Activated T-cell treated with anti-CD3 and anti-CD28 coated beads, Interleukin-2, amount 50 U/mL, for 48 hours (primary cell): ENCODE data around the gene PPME1.

Experiments
- DNase-seq, 2 experiments: peaks; one replicate each; pipeline ENCODE4 v3.0.0-alpha.2; 2020

Gene PPME1

GRCh38 chr11:74162681-74163467, 8.2 kb upstream of the PPME1 start:
- no peak for DNase-seq

GRCh38 chr11:74168838-74169237, 2.3 kb upstream of the PPME1 start:
- DNase-seq: no peak

GRCh38 chr11:74169738-74170458, 1.2 kb upstream of the PPME1 start:
- DNase-seq: no peak

GRCh38 chr11:74171630-74171968, 510 bp downstream of the PPME1 start:
- DNase-seq: no peak

- no peak for DNase-seq
These were observed 908 bp downstream of the PPME1 start for GRCh38 chr11:74171997-74172396.

- no peak for DNase-seq
These were observed 4.8 kb downstream of the PPME1 start for GRCh38 chr11:74175920-74176319.

GRCh38 chr11:74179234-74180052, 8.4 kb downstream of the PPME1 start:
- no peak for DNase-seq

- DNase-seq: no peak
These were observed 11.5 kb downstream of the PPME1 start for GRCh38 chr11:74182635-74183034.

GRCh38 chr11:74185285-74185684, 14.2 kb downstream of the PPME1 start:
- DNase-seq: no peak

- no peak for DNase-seq
These were observed 14.6 kb downstream of the PPME1 start for GRCh38 chr11:74185695-74186094.

GRCh38 chr11:74195828-74196227, 24.7 kb downstream of the PPME1 start:
- no peak for DNase-seq

- DNase-seq: no peak
These were observed 25.8 kb downstream of the PPME1 start for GRCh38 chr11:74196781-74197486.

GRCh38 chr11:74203966-74204365, 32.9 kb downstream of the PPME1 start:
- no peak for DNase-seq

GRCh38 chr11:74204701-74205100, 33.6 kb downstream of the PPME1 start:
- DNase-seq: no peak

GRCh38 chr11:74205181-74205580, 34.1 kb downstream of the PPME1 start:
- no peak for DNase-seq

GRCh38 chr11:74206746-74207145, 35.7 kb downstream of the PPME1 start:
- DNase-seq: no peak

GRCh38 chr11:74208507-74208906, 37.4 kb downstream of the PPME1 start:
- no peak for DNase-seq

GRCh38 chr11:74212533-74212932, 41.4 kb downstream of the PPME1 start:
- no peak for DNase-seq

- DNase-seq: no peak
These were observed 49.3 kb downstream of the PPME1 start for GRCh38 chr11:74220376-74220775.

- no peak for DNase-seq
These were observed 50.7 kb downstream of the PPME1 start for GRCh38 chr11:74221816-74222215.

- no peak for DNase-seq
These were observed 54.5 kb downstream of the PPME1 start for GRCh38 chr11:74225565-74225964.

GRCh38 chr11:74226907-74227306, 55.8 kb downstream of the PPME1 start:
- DNase-seq: no peak
